Measurements from ENCODE around the gene FPGS. TPM values are rescaled to one million over a fixed set of nuclear protein-coding genes. Genes with fewer than 3 reads are reported as not detected.
"Not testable (repeated sequence)": the region's sequence is repeated elsewhere in the genome, so short reads cannot be mapped to it uniquely, and the experiment has no call there.

The FPGS gene
- 82.1 TPM for polyA plus RNA-seq (2012; ENCODE audit: insufficient read depth, insufficient read length)

GRCh38 chr9:127802576-127803443, at the start of gene FPGS:
Gene FPGS (plus strand): TSS chr9:127802882. CDS start chr9:127802925, 43 bp downstream.
- DNase-seq (ENCODE audit: low read depth, low spot score) = peak; percentile 78
- H3K4me3 ChIP-seq (ENCODE audit: low read length) = peak within 1 kb of the TSS; percentile 82

GRCh38 chr9:127753148-127753547, 49.5 kb upstream of the FPGS start:
- H3K4me3 ChIP-seq (ENCODE audit: low read length) = no peak overlapping the region
- no peak for DNase-seq (ENCODE audit: low read depth, low spot score)

GRCh38 chr9:127753622-127754021, 49.1 kb upstream of the FPGS start:
- no peak for DNase-seq (ENCODE audit: low read depth, low spot score)
- no peak overlapping the region for H3K4me3 ChIP-seq (ENCODE audit: low read length)

GRCh38 chr9:127754099-127755060, 48.3 kb upstream of the FPGS start:
- DNase-seq (ENCODE audit: low read depth, low spot score) = no peak
- H3K4me3 ChIP-seq (ENCODE audit: low read length) = no peak overlapping the region

- no peak overlapping the region for H3K4me3 ChIP-seq (ENCODE audit: low read length)
- DNase-seq (ENCODE audit: low read depth, low spot score) = no peak
Measured at GRCh38 chr9:127755061-127756060, 47.3 kb upstream of the FPGS start.

- no peak overlapping the region for H3K4me3 ChIP-seq (ENCODE audit: low read length)
- no peak for DNase-seq (ENCODE audit: low read depth, low spot score)
Measured at GRCh38 chr9:127756233-127756632, 46.4 kb upstream of the FPGS start.

GRCh38 chr9:127756776-127757175, 45.9 kb upstream of the FPGS start:
- H3K4me3 ChIP-seq (ENCODE audit: low read length); DNase-seq (ENCODE audit: low read depth, low spot score): not testable (repeated sequence)

GRCh38 chr9:127758843-127759242, 43.8 kb upstream of the FPGS start:
- no peak overlapping the region for H3K4me3 ChIP-seq (ENCODE audit: low read length)
- DNase-seq (ENCODE audit: low read depth, low spot score) = no peak

GRCh38 chr9:127761061-127761460, 41.6 kb upstream of the FPGS start:
- no peak overlapping the region for H3K4me3 ChIP-seq (ENCODE audit: low read length)
- DNase-seq (ENCODE audit: low read depth, low spot score) = no peak

- DNase-seq (ENCODE audit: low read depth, low spot score) = no peak
- H3K4me3 ChIP-seq (ENCODE audit: low read length) = no peak overlapping the region
Measured at GRCh38 chr9:127761491-127761956, 41.2 kb upstream of the FPGS start.

GRCh38 chr9:127762111-127762676, 40.5 kb upstream of the FPGS start:
- no peak overlapping the region for H3K4me3 ChIP-seq (ENCODE audit: low read length)
- DNase-seq (ENCODE audit: low read depth, low spot score) = no peak

- DNase-seq (ENCODE audit: low read depth, low spot score) = no peak
- no peak overlapping the region for H3K4me3 ChIP-seq (ENCODE audit: low read length)
Measured at GRCh38 chr9:127763918-127764384, 38.7 kb upstream of the FPGS start.

- no peak overlapping the region for H3K4me3 ChIP-seq (ENCODE audit: low read length)
- no peak for DNase-seq (ENCODE audit: low read depth, low spot score)
Measured at GRCh38 chr9:127765418-127765817, 37.3 kb upstream of the FPGS start.

- H3K4me3 ChIP-seq (ENCODE audit: low read length) = no peak overlapping the region
- no peak for DNase-seq (ENCODE audit: low read depth, low spot score)
Measured at GRCh38 chr9:127767410-127767809, 35.3 kb upstream of the FPGS start.

GRCh38 chr9:127767909-127768331, 34.8 kb upstream of the FPGS start:
- no peak for DNase-seq (ENCODE audit: low read depth, low spot score)
- H3K4me3 ChIP-seq (ENCODE audit: low read length) = no peak overlapping the region

- H3K4me3 ChIP-seq (ENCODE audit: low read length) = no peak overlapping the region
Measured at GRCh38 chr9:127768698-127769097, 34.0 kb upstream of the FPGS start.

GRCh38 chr9:127769101-127769500, 33.6 kb upstream of the FPGS start:
- H3K4me3 ChIP-seq (ENCODE audit: low read length) = no peak overlapping the region
- no peak for DNase-seq (ENCODE audit: low read depth, low spot score)

More at GRCh38 chr9:127768698-127769097, 34.0 kb upstream of the FPGS start:
- no peak for DNase-seq (ENCODE audit: low read depth, low spot score)
